ENCODE data around the gene RTEL1. TPM values are rescaled to one million over a fixed set of nuclear protein-coding genes. Genes with fewer than 3 reads are reported as not detected.

RTEL1 gene
- total and polyA plus RNA-seq, 9 of the 15 experiments (the other 6 are each of a cell fraction or from before 2014, with no cell fraction given): 0.36 to 61.0 (median 17.9) TPM

DNA sequence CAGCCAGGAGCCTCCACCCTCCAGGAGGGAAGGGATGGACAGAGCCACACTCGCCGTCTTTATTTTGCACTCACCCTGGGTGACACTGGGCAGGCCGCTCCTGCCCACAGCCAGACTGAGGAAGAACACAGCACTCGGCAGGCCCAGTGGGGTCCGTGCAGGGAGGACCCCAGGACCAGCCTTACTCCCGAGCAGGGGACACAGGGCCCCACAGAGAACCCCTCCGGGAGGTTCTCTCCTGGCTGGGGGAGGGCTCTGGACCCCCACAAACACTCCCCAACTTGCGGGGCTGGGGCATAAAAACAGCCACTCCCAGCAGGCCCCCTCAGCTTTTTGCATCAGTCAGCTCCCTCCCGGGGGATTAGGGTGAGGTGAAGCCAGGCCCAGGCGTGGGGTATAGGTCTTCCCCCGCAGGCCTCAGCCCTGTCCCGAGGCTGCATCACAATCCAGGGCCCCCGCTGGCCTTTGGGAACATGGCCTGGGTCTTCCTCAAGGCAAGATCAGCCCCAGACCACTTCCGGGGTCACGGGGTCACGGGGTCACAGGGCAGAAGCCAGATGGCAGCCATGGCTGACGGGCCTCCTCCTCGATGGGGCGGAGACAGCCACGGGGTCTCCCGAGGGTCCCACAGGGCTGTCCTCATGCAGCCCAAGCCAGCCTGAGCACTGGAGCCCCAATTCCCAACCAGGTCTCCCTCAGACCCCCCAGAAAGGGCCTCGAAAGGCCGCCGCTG lies 41.5 kb downstream of the RTEL1 start (continued):
- TF ChIP-seq, protein P1, sequence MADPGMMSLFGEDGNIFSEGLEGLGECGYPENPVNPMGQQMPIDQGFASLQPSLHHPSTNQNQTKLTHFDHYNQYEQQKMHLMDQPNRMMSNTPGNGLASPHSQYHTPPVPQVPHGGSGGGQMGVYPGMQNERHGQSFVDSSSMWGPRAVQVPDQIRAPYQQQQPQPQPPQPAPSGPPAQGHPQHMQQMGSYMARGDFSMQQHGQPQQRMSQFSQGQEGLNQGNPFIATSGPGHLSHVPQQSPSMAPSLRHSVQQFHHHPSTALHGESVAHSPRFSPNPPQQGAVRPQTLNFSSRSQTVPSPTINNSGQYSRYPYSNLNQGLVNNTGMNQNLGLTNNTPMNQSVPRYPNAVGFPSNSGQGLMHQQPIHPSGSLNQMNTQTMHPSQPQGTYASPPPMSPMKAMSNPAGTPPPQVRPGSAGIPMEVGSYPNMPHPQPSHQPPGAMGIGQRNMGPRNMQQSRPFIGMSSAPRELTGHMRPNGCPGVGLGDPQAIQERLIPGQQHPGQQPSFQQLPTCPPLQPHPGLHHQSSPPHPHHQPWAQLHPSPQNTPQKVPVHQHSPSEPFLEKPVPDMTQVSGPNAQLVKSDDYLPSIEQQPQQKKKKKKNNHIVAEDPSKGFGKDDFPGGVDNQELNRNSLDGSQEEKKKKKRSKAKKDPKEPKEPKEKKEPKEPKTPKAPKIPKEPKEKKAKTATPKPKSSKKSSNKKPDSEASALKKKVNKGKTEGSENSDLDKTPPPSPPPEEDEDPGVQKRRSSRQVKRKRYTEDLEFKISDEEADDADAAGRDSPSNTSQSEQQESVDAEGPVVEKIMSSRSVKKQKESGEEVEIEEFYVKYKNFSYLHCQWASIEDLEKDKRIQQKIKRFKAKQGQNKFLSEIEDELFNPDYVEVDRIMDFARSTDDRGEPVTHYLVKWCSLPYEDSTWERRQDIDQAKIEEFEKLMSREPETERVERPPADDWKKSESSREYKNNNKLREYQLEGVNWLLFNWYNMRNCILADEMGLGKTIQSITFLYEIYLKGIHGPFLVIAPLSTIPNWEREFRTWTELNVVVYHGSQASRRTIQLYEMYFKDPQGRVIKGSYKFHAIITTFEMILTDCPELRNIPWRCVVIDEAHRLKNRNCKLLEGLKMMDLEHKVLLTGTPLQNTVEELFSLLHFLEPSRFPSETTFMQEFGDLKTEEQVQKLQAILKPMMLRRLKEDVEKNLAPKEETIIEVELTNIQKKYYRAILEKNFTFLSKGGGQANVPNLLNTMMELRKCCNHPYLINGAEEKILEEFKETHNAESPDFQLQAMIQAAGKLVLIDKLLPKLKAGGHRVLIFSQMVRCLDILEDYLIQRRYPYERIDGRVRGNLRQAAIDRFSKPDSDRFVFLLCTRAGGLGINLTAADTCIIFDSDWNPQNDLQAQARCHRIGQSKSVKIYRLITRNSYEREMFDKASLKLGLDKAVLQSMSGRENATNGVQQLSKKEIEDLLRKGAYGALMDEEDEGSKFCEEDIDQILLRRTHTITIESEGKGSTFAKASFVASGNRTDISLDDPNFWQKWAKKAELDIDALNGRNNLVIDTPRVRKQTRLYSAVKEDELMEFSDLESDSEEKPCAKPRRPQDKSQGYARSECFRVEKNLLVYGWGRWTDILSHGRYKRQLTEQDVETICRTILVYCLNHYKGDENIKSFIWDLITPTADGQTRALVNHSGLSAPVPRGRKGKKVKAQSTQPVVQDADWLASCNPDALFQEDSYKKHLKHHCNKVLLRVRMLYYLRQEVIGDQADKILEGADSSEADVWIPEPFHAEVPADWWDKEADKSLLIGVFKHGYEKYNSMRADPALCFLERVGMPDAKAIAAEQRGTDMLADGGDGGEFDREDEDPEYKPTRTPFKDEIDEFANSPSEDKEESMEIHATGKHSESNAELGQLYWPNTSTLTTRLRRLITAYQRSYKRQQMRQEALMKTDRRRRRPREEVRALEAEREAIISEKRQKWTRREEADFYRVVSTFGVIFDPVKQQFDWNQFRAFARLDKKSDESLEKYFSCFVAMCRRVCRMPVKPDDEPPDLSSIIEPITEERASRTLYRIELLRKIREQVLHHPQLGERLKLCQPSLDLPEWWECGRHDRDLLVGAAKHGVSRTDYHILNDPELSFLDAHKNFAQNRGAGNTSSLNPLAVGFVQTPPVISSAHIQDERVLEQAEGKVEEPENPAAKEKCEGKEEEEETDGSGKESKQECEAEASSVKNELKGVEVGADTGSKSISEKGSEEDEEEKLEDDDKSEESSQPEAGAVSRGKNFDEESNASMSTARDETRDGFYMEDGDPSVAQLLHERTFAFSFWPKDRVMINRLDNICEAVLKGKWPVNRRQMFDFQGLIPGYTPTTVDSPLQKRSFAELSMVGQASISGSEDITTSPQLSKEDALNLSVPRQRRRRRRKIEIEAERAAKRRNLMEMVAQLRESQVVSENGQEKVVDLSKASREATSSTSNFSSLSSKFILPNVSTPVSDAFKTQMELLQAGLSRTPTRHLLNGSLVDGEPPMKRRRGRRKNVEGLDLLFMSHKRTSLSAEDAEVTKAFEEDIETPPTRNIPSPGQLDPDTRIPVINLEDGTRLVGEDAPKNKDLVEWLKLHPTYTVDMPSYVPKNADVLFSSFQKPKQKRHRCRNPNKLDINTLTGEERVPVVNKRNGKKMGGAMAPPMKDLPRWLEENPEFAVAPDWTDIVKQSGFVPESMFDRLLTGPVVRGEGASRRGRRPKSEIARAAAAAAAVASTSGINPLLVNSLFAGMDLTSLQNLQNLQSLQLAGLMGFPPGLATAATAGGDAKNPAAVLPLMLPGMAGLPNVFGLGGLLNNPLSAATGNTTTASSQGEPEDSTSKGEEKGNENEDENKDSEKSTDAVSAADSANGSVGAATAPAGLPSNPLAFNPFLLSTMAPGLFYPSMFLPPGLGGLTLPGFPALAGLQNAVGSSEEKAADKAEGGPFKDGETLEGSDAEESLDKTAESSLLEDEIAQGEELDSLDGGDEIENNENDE (IDR thresholded peaks at IDR 0.05; ENCODE audit: low read depth, low read length): no peak
- TF ChIP-seq, protein P2, sequence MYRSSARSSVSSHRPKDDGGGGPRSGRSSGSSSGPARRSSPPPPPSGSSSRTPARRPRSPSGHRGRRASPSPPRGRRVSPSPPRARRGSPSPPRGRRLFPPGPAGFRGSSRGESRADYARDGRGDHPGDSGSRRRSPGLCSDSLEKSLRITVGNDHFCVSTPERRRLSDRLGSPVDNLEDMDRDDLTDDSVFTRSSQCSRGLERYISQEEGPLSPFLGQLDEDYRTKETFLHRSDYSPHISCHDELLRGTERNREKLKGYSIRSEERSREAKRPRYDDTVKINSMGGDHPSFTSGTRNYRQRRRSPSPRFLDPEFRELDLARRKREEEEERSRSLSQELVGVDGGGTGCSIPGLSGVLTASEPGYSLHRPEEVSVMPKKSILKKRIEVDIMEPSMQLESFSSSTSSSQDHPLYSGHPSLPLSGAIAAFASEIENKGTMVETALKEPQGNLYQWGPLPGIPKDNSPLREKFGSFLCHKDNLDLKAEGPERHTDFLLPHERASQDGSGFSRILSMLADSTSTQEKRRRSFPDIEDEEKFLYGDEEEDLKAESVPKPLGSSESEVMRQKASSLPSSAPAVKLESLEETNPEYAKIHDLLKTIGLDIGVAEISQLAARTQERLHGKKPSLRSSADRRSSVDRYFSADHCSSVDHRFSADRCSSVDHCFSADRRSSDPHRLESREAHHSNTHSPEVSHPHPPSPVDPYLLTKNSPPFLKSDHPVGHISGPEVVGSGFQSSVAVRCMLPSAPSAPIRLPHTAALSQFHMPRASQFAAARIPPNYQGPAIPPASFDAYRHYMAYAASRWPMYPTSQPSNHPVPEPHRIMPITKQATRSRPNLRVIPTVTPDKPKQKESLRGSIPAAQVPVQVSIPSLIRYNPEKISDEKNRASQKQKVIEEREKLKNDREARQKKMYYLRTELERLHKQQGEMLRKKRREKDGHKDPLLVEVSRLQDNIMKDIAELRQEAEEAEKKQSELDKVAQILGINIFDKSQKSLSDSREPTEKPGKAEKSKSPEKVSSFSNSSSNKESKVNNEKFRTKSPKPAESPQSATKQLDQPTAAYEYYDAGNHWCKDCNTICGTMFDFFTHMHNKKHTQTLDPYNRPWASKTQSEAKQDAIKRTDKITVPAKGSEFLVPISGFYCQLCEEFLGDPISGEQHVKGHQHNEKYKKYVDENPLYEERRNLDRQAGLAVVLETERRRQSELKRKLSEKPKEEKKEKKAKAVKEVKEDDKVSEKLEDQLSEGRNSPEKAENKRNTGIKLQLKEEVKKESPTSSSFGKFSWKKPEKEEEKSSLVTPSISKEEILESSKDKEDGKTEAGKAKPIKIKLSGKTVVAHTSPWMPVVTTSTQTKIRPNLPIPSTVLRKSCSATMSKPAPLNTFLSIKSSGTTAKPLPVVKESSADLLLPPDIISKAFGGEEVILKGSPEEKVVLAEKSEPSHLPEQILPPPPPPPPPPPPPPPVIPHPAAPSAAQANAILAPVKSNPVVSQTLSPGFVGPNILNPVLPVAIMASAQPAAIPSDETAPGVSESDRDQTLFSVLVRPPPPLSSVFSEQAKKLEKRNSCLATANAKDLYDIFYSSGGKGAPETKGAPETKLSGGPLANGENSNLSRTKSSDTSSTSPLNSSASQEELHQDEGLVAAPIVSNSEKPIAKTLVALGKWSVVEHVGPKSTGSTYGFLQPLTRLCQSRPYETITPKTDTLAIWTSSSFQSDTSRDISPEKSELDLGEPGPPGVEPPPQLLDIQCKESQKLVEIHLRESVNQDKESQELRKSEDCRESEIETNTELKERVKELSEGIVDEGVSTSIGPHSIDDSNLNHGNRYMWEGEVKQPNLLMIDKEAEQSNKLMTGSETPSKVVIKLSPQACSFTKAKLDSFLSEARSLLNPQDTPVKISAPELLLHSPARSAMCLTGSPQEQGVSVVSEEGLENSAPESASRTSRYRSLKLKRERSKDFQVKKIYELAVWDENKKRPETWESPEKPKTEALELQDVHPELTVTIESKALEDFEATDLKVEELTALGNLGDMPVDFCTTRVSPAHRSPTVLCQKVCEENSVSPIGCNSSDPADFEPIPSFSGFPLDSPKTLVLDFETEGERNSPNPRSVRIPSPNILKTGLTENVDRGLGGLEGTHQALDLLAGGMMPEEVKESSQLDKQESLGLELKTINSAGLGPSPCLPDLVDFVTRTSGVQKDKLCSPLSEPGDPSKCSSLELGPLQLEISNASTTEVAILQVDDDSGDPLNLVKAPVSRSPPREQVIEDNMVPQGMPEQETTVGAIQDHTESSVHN (IDR thresholded peaks at IDR 0.05; ENCODE audit: borderline replicate concordance in 1 of 2, low read depth in 1 of 2): no peak
- TF ChIP-seq WHSC1 (IDR thresholded peaks at IDR 0.05; ENCODE audit: low read length): no peak
